NCI-H1105 treated with DMSO at 0.1 percent for 48 hours (cell line): ENCODE measurements around the gene RPN2.
A peak's percentile ranks its signal among the peaks of the same experiment; 100 is the strongest.

Experiments
- DNase-seq: peaks from one replicate; lab custom pipeline; 2025; lab: John Stamatoyannopoulos, UW

Gene RPN2

DNA sequence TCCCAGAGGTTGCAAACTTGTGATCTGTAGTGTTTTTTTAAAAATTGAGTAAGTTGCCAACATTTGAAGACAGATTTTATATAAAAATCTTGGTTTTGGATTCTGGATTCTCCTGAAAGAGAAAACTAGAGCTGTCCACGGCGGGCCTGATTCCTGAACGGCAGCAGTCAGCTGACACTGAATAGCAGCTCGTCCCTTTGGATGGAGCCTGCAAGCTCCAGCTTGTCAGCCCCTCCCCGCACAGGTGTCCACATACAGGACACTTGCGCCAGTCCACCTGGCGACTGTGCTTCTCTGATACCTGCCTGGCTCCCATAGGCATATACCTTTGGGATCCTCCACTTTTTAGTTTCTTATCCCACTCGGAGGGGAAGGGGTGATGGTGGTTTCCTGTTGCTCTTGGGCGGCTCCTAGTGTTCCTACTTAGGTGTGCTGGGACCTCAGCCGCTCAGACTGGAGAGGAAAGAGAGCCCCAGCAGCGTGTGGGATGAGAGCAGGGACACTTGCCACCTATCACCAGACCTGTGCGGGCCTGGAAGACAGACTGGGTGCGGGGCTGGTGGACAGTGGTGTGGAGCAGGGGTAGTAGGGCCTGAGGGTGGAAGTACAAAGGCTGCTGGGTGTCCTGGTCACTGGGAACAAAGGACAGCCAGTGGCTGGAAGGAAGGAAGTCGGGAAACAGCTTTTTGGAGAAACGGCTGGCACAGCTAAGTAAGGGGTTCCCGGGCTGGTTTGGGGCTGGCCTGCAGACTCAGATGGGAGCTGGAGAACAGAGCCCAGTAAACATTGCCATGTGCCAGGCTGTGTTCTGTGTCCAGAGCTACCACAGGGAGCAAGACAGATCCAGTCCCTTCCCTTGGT is 64.2 kb downstream of the RPN2 start:
- peak; percentile 39 for DNase-seq

DNA sequence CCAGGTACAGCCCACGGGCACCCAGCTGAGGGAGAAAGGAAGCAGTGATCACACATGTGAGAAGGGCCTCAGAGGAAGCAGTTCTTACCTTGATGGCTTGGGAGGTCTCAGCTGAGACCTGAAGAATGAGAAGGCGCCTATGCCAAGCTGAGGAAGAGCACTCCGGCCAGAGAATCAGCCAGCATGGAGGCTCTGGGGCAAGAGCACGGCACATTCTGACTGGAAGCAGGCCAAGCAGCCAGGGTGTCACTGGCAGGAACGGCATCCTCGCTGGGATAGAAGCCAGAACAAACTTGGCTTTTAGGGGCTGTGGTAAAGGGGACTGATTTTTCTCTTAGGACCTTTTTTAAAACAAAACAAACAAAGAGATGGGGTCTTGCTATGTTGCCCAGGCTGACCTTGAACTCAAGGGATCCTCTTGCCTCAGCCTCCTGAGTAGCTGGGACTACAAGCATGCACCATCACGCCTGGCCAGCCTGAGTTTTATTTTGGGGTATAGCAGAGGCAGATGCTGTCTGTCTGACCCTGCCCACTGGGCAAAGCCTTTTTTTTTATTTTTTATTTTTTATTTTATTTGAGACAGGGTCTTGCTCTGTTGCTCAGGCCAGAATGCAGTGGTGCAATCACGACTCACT is 64.9 kb downstream of the RPN2 start:
- peak; percentile 52 for DNase-seq

- DNase-seq: peak; percentile 48
Observed at GRCh38 chr20:37244572-37244957, 65.4 kb downstream of the RPN2 start.

GRCh38 chr20:37245216-37246150 is 66.4 kb downstream of the RPN2 start:
- DNase-seq: peak; percentile 98

- no peak for DNase-seq
Observed at GRCh38 chr20:37246736-37247135, 67.6 kb downstream of the RPN2 start.

DNA sequence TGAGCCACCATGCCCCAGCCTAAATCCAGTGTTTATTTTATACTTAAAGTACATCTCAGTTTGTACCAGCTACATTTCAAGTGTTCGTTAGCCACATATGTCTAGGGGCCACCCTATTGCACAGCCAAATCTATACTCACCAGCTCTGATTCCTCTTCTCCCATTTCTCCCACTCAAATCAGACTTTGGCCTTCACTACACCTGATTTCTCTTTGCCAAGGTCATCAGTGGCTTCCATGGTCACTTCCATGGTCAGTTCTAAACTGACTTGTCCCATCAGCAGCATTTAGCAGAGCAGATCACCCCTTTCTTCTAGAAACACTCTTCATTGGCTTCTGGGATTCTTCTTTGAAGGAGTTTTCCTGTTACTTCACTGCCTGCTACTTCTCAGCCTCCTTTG is 68.4 kb downstream of the RPN2 start:
- no peak for DNase-seq

- no peak for DNase-seq
Observed at GRCh38 chr20:37249304-37249703, 70.2 kb downstream of the RPN2 start.

DNA sequence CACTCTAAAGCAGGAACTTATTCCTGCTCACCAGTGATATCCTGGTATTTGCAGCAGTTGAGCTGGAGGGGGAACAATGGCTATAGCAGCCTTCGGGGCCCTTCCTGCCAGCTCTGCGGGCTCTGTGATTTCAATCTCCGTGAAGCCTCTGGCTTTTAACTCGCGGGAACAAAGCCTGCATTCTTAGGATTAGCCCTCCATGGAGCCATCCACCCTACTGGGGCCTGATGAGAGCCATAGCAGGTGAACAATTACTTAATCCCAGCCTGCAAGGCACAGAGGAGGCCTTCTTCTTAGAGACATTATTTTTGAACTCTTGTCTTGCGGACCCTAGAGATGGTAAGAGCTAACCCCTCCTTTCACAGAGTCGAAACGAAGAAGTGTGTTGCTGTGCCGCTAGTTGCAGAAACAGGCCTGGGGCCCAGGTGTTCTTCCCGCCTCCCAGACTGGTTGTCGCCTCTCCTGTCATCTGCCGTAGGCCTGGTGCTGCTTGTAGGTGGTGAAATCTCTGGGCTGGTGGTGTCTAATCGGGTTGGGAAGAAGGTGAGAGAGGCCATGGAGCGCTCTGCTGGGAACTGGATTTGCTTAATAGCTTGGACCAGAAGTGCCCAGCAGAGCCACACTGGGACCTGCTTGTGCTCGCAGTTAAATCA is 72.8 kb downstream of the RPN2 start:
- DNase-seq: no peak

DNA sequence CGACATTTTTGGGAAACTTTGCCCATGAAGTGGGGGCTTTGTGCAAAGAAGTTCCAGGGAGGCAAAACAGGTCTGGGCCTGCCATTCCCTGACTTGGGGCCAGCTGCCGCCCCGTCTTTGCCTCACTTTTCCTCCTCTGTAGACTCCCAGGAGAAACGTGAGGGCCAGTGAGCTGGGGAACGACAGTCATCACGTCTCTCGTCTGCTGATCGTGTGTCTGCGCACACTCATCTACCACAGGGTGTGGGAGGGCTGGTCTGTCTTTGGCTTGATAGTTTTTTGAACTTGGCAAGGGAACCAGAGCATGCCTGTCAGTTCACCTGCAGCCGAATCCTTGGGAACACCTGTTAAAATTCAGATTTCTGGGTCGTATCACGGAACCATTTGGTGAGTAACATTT is 74.0 kb downstream of the RPN2 start:
- no peak for DNase-seq

- DNase-seq: no peak
Observed at GRCh38 chr20:37254114-37254878, 75.2 kb downstream of the RPN2 start.

GRCh38 chr20:37256286-37256685 is 77.2 kb downstream of the RPN2 start:
- DNase-seq: no peak

DNA sequence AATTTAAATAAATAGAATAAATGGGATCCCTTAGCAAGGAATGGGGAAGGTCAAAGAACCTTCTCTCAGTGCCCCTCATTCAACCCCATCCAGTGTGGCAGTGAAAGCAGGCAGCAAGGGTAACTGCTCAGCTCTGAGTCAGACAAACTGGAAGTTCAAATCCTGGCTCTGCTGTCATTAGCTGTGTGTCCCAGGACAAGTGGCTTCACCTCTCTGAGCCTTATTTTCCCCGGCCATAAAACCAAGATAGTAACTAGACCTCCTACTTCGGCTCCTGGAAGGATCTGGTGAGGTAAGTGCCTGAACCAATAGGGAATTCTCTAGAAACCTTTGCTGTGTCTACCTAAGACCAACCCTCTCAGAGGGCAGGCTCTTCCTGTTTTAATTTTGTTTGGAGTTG is 78.4 kb downstream of the RPN2 start:
- DNase-seq: no peak

- no peak for DNase-seq
Observed at GRCh38 chr20:37257988-37258387, 78.9 kb downstream of the RPN2 start.

- DNase-seq: no peak
Observed at GRCh38 chr20:37259031-37259430, 79.9 kb downstream of the RPN2 start.

DNA sequence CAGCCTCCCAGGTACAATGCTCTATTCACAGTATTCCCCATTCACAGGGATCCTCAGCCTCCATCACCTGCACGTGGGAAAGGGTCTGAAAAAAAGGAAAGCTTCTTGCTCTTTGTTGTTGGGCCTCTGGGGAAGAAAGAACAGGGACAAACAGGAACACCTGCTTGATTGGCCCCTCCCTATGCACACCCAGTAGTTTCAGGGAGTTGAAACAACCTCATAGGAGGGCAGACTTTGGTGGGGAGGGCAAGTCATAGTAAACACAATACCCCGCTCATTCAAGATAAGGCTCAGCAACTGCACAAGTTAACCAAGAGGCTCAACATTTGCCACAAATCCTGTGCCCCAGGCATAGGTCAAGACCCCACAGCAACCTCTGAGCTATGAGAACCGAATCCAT is 80.7 kb downstream of the RPN2 start:
- DNase-seq: peak; percentile 26

GRCh38 chr20:37260923-37261322 is 81.8 kb downstream of the RPN2 start:
- no peak for DNase-seq

GRCh38 chr20:37261714-37262113 is 82.6 kb downstream of the RPN2 start, which contains the start of gene GHRH:
TSS of gene GHRH (minus strand) at chr20:37261814. CDS start at chr20:37256889, 4,925 bp downstream.
- no peak for DNase-seq

DNA sequence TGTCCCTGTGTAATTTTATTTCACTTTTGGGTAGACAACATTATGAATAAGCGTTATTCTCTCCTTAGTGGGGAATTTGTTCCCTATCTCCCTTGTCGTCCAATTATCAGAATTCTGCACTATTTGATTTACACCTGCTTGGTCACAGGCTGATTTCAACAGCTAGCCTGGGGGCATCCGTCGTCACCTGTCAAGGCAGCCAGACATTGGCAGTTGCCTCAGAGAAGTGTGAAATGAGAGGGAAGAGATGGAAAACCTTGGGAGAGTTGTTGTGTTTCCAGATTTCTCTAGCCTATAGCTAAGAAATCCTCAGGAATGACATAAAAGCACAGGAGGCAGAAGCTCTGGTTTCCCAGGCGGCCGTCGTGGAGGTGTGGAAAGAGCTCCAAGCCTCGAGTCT is 83.4 kb downstream of the RPN2 start:
- no peak for DNase-seq

GRCh38 chr20:37263686-37264085 is 84.6 kb downstream of the RPN2 start:
- no peak for DNase-seq

DNA sequence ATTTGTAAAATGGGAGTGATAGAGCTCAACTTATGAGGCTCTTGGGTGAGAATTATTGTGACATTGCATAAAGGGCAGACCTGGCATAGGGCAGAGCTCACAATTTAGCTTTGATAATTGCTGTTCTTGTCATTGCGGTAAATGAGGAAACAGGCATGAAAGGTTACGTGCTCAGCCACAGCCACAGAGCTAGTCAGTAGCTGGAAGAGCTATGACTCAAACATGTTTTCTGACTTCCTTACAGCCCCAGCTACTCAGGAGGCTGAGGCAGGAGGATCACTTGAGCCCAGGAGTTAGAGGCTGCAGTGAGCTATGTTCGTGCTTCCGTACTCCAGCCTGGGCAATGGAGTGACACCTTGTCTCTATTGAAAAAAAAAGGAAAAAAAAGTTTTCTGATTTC is 86.0 kb downstream of the RPN2 start:
- no peak for DNase-seq
